ENCODE measurements around the gene HBA1.

- TF ChIP-seq CEBPB (IDR thresholded peaks at IDR 0.05) (no peak), RAD21 (IDR thresholded peaks at IDR 0.05; ENCODE audit: low read depth) (no peak), REST (IDR thresholded peaks at IDR 0.05; ENCODE audit: low read depth) (no peak), TEAD4 (IDR thresholded peaks at IDR 0.05) (no peak), FOXM1 (IDR thresholded peaks at IDR 0.05; ENCODE audit: borderline replicate concordance, low read depth) (no peak), CREB1 (IDR thresholded peaks at IDR 0.05; ENCODE audit: low read depth) (no peak), EP300 (IDR thresholded peaks at IDR 0.05; ENCODE audit: borderline replicate concordance) (no peak), YY1 (IDR thresholded peaks at IDR 0.05; ENCODE audit: low read depth) (no peak)
- TF ChIP-seq, protein P1, sequence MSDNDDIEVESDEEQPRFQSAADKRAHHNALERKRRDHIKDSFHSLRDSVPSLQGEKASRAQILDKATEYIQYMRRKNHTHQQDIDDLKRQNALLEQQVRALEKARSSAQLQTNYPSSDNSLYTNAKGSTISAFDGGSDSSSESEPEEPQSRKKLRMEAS (IDR thresholded peaks at IDR 0.05) = no peak
Observed at GRCh38 chr16:167122-167690, 9.3 kb upstream of the HBA1 start.
